ENCODE measurements around the gene SRRM3.

- TF ChIP-seq CTCF (IDR thresholded peaks at IDR 0.05; ENCODE audit: low read depth, low read length) = no peak
- no peak for TF ChIP-seq POLR2A (IDR thresholded peaks at IDR 0.05; ENCODE audit: extremely low read depth, insufficient read length)
These were observed 35.7 kb upstream of the SRRM3 start for GRCh38 chr7:76165973-76166403.

Measured in NB4 (cell line).